Measurements from ENCODE around the gene PGM5. TPM values are rescaled to one million over a fixed set of nuclear protein-coding genes. Genes with fewer than 3 reads are reported as not detected.
"Not testable (repeated sequence)": the region's sequence is repeated elsewhere in the genome, so short reads cannot be mapped to it uniquely, and the experiment has no call there.

The PGM5 gene
- total and polyA plus RNA-seq, 4 donors: 4.3 to 51.7 (median 12.0) TPM

GRCh38 chr9:68415065-68415464 is 58.7 kb downstream of the PGM5 start:
- ATAC-seq (ENCODE audit: insufficient read depth, low FRiP score); H3K9ac ChIP-seq (ENCODE audit: insufficient read depth in 1 of 2, low read length in 2 of 2); H3K4me3 ChIP-seq; H3K36me3 ChIP-seq (ENCODE audit: control insufficient read depth in 4 of 4, insufficient read depth in 4 of 4, low read length in 4 of 4); DNase-seq; H3K27me3 ChIP-seq (ENCODE audit: control insufficient read depth in 3 of 3, insufficient read depth in 3 of 3, low read length in 2 of 3); H3K9me3 ChIP-seq (ENCODE audit: control insufficient read depth in 4 of 4, insufficient read depth in 3 of 4, low read length in 3 of 4); H3K27ac ChIP-seq (ENCODE audit: low read depth in 1 of 2, low read length in 1 of 2): not testable (repeated sequence)
- 96% methylated on average over 1 of the region's 1 CpG for whole genome bisulfite sequencing, 2 donors
- peaks cover 0 to 27% (median 16%) of the 10 kb centered on the region in 5 donors for H3K4me1 ChIP-seq (ENCODE audit: control insufficient read depth in 5 of 5, insufficient read depth in 5 of 5, low read length in 5 of 5)

- Histone ChIP-seq H3K9ac (ENCODE audit: insufficient read depth in 1 of 2, low read length in 2 of 2) (no peak overlapping the region), H3K4me3 (no peak overlapping the region), H3K27ac (ENCODE audit: low read depth in 1 of 2, low read length in 1 of 2) (peak overlapping the region in 1 of 2 donors; percentile 22), H3K27me3 (ENCODE audit: control insufficient read depth in 3 of 3, insufficient read depth in 3 of 3, low read length in 2 of 3) (no peaks in the 10 kb centered on the region), H3K36me3 (ENCODE audit: control insufficient read depth in 4 of 4, insufficient read depth in 4 of 4, low read length in 4 of 4) (peaks cover 0 to 6% (median 0%) of the 10 kb centered on the region in 4 donors), H3K4me1 (ENCODE audit: control insufficient read depth in 5 of 5, insufficient read depth in 5 of 5, low read length in 5 of 5) (peaks cover 0 to 27% (median 16%) of the 10 kb centered on the region in 5 donors), H3K9me3 (ENCODE audit: control insufficient read depth in 4 of 4, insufficient read depth in 3 of 4, low read length in 3 of 4) (peaks cover 0 to 3% (median 0%) of the 10 kb centered on the region in 4 donors)
- TF ChIP-seq, protein P1, sequence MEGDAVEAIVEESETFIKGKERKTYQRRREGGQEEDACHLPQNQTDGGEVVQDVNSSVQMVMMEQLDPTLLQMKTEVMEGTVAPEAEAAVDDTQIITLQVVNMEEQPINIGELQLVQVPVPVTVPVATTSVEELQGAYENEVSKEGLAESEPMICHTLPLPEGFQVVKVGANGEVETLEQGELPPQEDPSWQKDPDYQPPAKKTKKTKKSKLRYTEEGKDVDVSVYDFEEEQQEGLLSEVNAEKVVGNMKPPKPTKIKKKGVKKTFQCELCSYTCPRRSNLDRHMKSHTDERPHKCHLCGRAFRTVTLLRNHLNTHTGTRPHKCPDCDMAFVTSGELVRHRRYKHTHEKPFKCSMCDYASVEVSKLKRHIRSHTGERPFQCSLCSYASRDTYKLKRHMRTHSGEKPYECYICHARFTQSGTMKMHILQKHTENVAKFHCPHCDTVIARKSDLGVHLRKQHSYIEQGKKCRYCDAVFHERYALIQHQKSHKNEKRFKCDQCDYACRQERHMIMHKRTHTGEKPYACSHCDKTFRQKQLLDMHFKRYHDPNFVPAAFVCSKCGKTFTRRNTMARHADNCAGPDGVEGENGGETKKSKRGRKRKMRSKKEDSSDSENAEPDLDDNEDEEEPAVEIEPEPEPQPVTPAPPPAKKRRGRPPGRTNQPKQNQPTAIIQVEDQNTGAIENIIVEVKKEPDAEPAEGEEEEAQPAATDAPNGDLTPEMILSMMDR (IDR thresholded peaks at IDR 0.05; ENCODE audit: control extremely low read depth, extremely low read depth): no peak
- DNase-seq: peak in 2 of 3 donors; percentile 47 to 53
- no peak for ATAC-seq (ENCODE audit: insufficient read depth, low FRiP score)
- 49 to 53% methylated on average over 8 of the region's 8 CpGs for WGBS, 2 donors
These were observed 60.6 kb downstream of the PGM5 start for GRCh38 chr9:68416936-68417564.

DNA sequence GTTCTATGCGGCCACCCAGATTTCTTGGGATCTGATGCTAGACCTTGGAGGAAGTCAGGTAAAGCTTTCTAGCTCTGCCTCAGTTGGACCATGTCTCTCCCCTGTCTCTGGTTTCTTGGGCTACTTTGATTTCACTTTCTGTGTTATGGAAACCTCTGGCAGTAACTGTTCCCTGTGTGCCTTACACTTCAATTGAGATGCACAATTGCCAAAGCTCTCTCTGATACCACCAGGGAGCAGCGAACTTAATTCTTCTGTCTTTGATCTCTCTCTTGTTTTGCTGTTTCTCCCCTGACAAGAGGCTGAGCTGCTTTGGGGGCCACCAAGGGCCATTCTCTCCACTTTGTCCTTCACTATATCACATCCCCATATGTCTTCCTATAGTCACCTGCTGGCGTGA is 61.4 kb downstream of the PGM5 start:
- DNase-seq: no peak
- Histone ChIP-seq H3K36me3 (ENCODE audit: control insufficient read depth in 4 of 4, insufficient read depth in 4 of 4, low read length in 4 of 4) (peaks cover 0 to 6% (median 0%) of the 10 kb centered on the region in 4 donors), H3K9me3 (ENCODE audit: control insufficient read depth in 4 of 4, insufficient read depth in 3 of 4, low read length in 3 of 4) (peaks cover 0 to 3% (median 0%) of the 10 kb centered on the region in 4 donors), H3K27me3 (ENCODE audit: control insufficient read depth in 3 of 3, insufficient read depth in 3 of 3, low read length in 2 of 3) (no peaks in the 10 kb centered on the region), H3K9ac (ENCODE audit: insufficient read depth in 1 of 2, low read length in 2 of 2) (no peak overlapping the region), H3K4me1 (ENCODE audit: control insufficient read depth in 5 of 5, insufficient read depth in 5 of 5, low read length in 5 of 5) (peaks cover 0 to 27% (median 16%) of the 10 kb centered on the region in 5 donors), H3K4me3 (no peak overlapping the region), H3K27ac (ENCODE audit: low read depth in 1 of 2, low read length in 1 of 2) (peak overlapping the region in 1 of 2 donors; percentile 83)
- 94% methylated on average over 3 of the region's 3 CpGs for WGBS, 2 donors
- no peak for ATAC-seq (ENCODE audit: insufficient read depth, low FRiP score)
- TF ChIP-seq, protein P1 (IDR thresholded peaks at IDR 0.05; ENCODE audit: control extremely low read depth, extremely low read depth): no peak

DNA sequence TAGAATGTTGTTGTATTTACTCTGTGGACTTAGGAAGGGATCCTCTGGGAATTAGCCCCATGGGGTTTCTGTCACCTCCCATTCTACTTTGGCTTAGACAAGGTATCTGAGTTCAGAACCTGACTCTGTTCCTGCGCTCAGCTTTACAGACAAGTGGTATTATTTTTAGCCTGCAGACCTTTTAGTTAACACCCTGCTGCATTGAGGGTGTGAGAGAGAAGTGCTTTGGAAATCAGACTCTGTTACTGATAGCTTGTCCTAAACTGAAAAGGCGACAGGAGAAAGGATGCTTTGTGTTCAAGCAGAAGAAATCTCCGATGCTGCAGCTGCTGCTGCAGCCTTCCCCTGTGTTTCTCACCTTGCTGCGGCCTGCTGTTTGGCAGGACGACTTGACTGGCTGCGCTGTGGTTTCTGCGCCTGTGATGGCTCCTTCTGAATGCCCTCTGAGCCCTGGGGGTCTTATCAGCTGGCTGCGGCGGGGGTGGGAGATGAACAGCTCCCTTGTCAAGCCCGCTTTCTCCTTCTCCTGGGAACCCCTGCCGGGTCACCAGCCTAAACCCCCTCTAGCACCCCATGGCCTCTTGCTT is 61.9 kb downstream of the PGM5 start:
- 75 to 90% methylated on average over 11 of the region's 11 CpGs for WGBS, 2 donors
- H3K27me3 ChIP-seq (ENCODE audit: control insufficient read depth in 3 of 3, insufficient read depth in 3 of 3, low read length in 2 of 3): no peaks in the 10 kb centered on the region
- DNase-seq (no peak), ATAC-seq (ENCODE audit: insufficient read depth, low FRiP score) (no peak)
- H3K9ac ChIP-seq (ENCODE audit: insufficient read depth in 1 of 2, low read length in 2 of 2): no peak overlapping the region
- peaks cover 0 to 6% (median 0%) of the 10 kb centered on the region in 4 donors for H3K36me3 ChIP-seq (ENCODE audit: control insufficient read depth in 4 of 4, insufficient read depth in 4 of 4, low read length in 4 of 4)
- no peak overlapping the region for H3K4me3 ChIP-seq
- H3K27ac ChIP-seq (ENCODE audit: low read depth in 1 of 2, low read length in 1 of 2): peak overlapping the region in 1 of 2 donors; percentile 83
- peaks cover 0 to 3% (median 0%) of the 10 kb centered on the region in 4 donors for H3K9me3 ChIP-seq (ENCODE audit: control insufficient read depth in 4 of 4, insufficient read depth in 3 of 4, low read length in 3 of 4)
- TF ChIP-seq, protein P1 (IDR thresholded peaks at IDR 0.05; ENCODE audit: control extremely low read depth, extremely low read depth): no peak
- H3K4me1 ChIP-seq (ENCODE audit: control insufficient read depth in 5 of 5, insufficient read depth in 5 of 5, low read length in 5 of 5): peaks cover 0 to 27% (median 16%) of the 10 kb centered on the region in 5 donors

Data from lung (tissue), 12 donors.